AG09319 (cell line): ENCODE data around the gene SORBS1.

Source experiments
- DNase-seq: peaks from one replicate; pipeline ENCODE4 v3.0.0-alpha.2; 2010; ENCODE audit warnings: low read depth; ENCODE audit errors: extremely low read depth
- CTCF ChIP-seq: IDR thresholded peaks from 2 replicates; pipeline ENCODE4 v1.5.1; 2011; ENCODE audit warnings: low read depth, mild to moderate bottlenecking, inconsistent platforms, low read length, moderate library complexity

Gene SORBS1

GRCh38 chr10:95392217-95392584 is 169.0 kb downstream of the SORBS1 start:
- DNase-seq = no peak
- TF ChIP-seq CTCF = no peak

- DNase-seq = no peak
- TF ChIP-seq CTCF = peak; percentile 22; the same call in 1 of the 2 replicates
These were observed 169.5 kb downstream of the SORBS1 start for GRCh38 chr10:95391581-95392216.

GRCh38 chr10:95391164-95391563 is 170.0 kb downstream of the SORBS1 start:
- TF ChIP-seq CTCF = no peak
- DNase-seq = no peak

- DNase-seq = no peak
- TF ChIP-seq CTCF = no peak
These were observed 171.2 kb downstream of the SORBS1 start for GRCh38 chr10:95389982-95390381.

GRCh38 chr10:95389176-95389575 is 172.0 kb downstream of the SORBS1 start:
- TF ChIP-seq CTCF = no peak
- DNase-seq = no peak

- no peak for TF ChIP-seq CTCF
- DNase-seq = no peak
These were observed 172.6 kb downstream of the SORBS1 start for GRCh38 chr10:95388539-95388938.

- no peak for DNase-seq
- no peak for TF ChIP-seq CTCF
These were observed 173.1 kb downstream of the SORBS1 start for GRCh38 chr10:95388109-95388471.
